HUES64 (cell line): Measurements from ENCODE around the gene EPHA1.

Experiments used
- H3K27ac ChIP-seq: 2 replicates; pipeline ENCODE4 v1.7.0; 2013; ENCODE audit warnings: low read depth, low read length, inconsistent platforms
- H3K27me3 ChIP-seq: 2 replicates; pipeline ENCODE4 v1.6.1; 2013; ENCODE audit warnings: mild to moderate bottlenecking, low read length; ENCODE audit not compliant: insufficient read depth
- H3K36me3 ChIP-seq: 2 replicates; pipeline ENCODE4 v1.6.1; 2013; ENCODE audit warnings: mild to moderate bottlenecking, low read length; ENCODE audit not compliant: insufficient read depth
- H3K4me1 ChIP-seq: 2 replicates; pipeline ENCODE4 v1.6.1; 2013; ENCODE audit warnings: mild to moderate bottlenecking, low read length, moderate library complexity; ENCODE audit not compliant: insufficient read depth
- H3K4me3 ChIP-seq: 2 replicates; pipeline ENCODE4 v1.5.1; 2013; ENCODE audit warnings: mild to moderate bottlenecking, low read length, moderate library complexity
- H3K9ac ChIP-seq: 2 replicates; pipeline ENCODE4 v1.6.1; 2013; ENCODE audit warnings: mild to moderate bottlenecking, low read depth, low read length
- H3K9me3 ChIP-seq: 2 replicates; pipeline ENCODE4 v1.6.1; 2013; ENCODE audit warnings: low read depth, low read length; ENCODE audit not compliant: insufficient read depth
- WGBS: fragments of 150-250, 120-280 bp; methylation state at CpG from one replicate; pipeline ENCODE4 v1.1.7; 2013; ENCODE audit warnings: missing lambda C conversion rate; 5-methylcytosine and 5-hydroxymethylcytosine counted together

The EPHA1 gene

DNA sequence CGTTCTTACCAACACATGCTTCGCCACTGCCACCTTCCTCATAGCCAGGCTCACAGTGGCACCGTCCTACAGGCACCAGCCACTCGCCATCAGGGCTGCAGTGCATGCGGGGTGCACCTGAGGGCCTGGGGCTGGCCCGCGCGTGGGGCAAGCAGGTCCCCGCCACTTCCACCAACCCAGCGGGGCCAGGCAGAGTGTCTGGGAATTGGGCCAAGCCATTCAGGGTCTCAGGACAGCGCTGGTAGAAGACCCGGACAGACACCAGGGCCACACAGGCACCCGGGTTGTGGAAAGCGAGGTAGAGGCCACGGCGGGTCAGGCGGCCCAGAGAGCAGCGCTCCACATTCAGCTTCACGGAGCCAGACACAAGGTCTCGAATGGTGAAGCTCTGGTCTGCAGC is 9.0 kb downstream of the EPHA1 start:
- H3K4me3 ChIP-seq = no peak overlapping the region
- no peaks in the 10 kb centered on the region for H3K27me3 ChIP-seq
- no peaks in the 10 kb centered on the region for H3K9me3 ChIP-seq
- H3K36me3 ChIP-seq = peaks cover 90% of the 10 kb centered on the region
- WGBS = 95% methylated on average over 20 of the region's 20 CpGs
- H3K27ac ChIP-seq = no peak overlapping the region
- no peak overlapping the region for H3K9ac ChIP-seq
- H3K4me1 ChIP-seq = 0 out of 2 replicates have a peak, but pooled peaks cover 3% of the 10 kb centered on the region

GRCh38 chr7:143399151-143399550 is 9.5 kb downstream of the EPHA1 start:
- 93% methylated on average over 8 of the region's 8 CpGs for WGBS
- peaks cover 91% of the 10 kb centered on the region for H3K36me3 ChIP-seq
- H3K4me3 ChIP-seq = no peak overlapping the region
- no peak overlapping the region for H3K27ac ChIP-seq
- no peaks in the 10 kb centered on the region for H3K9me3 ChIP-seq
- H3K27me3 ChIP-seq = no peaks in the 10 kb centered on the region
- H3K9ac ChIP-seq = no peak overlapping the region
- 0 out of 2 replicates have a peak, but pooled peaks cover 3% of the 10 kb centered on the region for H3K4me1 ChIP-seq

GRCh38 chr7:143398616-143399015 is 10.0 kb downstream of the EPHA1 start:
- WGBS = 95% methylated on average over 13 of the region's 14 CpGs

GRCh38 chr7:143397710-143398530 is 10.7 kb downstream of the EPHA1 start:
- peaks cover 99% of the 10 kb centered on the region for H3K36me3 ChIP-seq
- no peaks in the 10 kb centered on the region for H3K27me3 ChIP-seq
- H3K9me3 ChIP-seq = no peaks in the 10 kb centered on the region

More at GRCh38 chr7:143398616-143399015, 10.0 kb downstream of the EPHA1 start:
- no peaks in the 10 kb centered on the region for H3K9me3 ChIP-seq
- H3K9ac ChIP-seq = no peak overlapping the region
- no peaks in the 10 kb centered on the region for H3K4me1 ChIP-seq
- H3K4me3 ChIP-seq = no peak overlapping the region
- peaks cover 93% of the 10 kb centered on the region for H3K36me3 ChIP-seq
- no peaks in the 10 kb centered on the region for H3K27me3 ChIP-seq
- H3K27ac ChIP-seq = no peak overlapping the region

DNA sequence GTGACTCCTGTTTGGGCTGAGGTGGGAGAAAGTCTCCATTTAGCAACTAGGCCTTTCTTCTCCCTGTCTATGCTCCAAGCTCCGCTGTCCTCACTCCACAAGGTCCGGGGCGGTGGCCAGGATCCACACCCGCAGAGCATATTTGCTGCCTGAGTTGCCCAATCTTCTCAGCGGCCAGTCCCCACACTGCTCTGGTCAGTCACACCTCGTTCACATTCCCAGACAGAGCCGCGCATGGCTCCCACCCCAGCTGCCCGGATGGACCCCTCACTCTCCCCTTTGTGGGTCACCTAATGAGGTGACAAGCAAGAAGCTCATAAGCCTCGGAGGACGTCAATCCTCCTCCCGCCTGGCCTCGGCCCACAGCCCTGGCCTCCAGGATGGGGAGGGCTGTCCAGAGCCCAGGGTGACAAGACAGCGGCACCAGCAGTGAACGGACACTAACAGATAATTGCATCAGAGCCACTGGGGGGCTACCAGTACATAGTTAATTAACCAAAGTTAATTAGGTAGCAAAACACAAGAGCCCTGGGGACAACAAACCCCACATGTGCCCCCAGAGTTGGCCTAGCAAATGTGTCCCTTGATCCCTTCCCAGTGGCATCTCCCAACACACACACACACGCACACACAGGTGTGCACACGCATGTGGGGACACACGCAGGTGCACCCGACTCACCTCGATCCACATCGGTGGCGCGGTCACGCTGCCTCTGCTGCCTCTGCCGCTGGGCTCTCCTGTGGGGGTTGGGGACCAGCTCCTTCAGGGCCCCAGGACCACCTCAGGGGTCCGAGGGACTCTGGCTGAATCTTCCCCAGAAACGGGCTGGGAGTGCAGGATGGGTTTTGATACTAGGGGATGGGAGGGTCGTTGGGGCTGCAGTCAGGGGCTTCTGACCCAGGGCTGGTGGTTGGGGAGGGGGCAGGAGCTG is 11.8 kb downstream of the EPHA1 start:
- 92% methylated on average over 28 of the region's 28 CpGs for whole genome bisulfite sequencing
- Histone ChIP-seq H3K27ac (no peak overlapping the region), H3K27me3 (no peaks in the 10 kb centered on the region), H3K9me3 (no peaks in the 10 kb centered on the region), H3K4me3 (no peak overlapping the region), H3K9ac (no peak overlapping the region), H3K36me3 (peaks cover 97% of the 10 kb centered on the region), H3K4me1 (no peaks in the 10 kb centered on the region)

More at GRCh38 chr7:143397710-143398530, 10.7 kb downstream of the EPHA1 start:
- Histone ChIP-seq H3K9ac (no peak overlapping the region), H3K27ac (no peak overlapping the region), H3K4me1 (no peaks in the 10 kb centered on the region), H3K4me3 (no peak overlapping the region)
- 95% methylated on average over 16 of the region's 16 CpGs for WGBS

DNA sequence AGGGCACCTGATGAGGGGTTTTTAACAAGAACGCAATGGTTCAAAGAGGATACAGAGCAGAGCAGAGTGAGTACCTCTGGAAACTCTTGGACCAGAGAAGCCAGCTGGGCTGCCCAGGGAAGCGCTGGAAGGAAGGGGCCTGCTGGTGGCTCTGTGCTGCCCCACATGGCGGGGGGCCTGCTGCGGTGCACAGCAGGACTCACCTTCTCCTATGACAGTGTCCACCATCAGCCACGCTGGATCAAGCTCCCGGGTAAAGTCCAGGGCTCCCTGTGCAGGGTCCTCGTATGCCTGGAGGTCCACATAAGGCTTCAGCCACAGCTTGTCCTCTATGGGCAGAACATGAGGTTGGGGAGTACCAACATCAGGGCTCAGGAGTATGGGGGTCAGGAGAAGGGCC is 12.5 kb downstream of the EPHA1 start:
- WGBS = 81% methylated on average over 7 of the region's 7 CpGs
- H3K27ac ChIP-seq = no peak overlapping the region
- peaks cover 97% of the 10 kb centered on the region for H3K36me3 ChIP-seq
- H3K4me3 ChIP-seq = no peak overlapping the region
- H3K27me3 ChIP-seq = no peaks in the 10 kb centered on the region
- no peaks in the 10 kb centered on the region for H3K4me1 ChIP-seq
- H3K9me3 ChIP-seq = no peaks in the 10 kb centered on the region
- H3K9ac ChIP-seq = no peak overlapping the region

DNA sequence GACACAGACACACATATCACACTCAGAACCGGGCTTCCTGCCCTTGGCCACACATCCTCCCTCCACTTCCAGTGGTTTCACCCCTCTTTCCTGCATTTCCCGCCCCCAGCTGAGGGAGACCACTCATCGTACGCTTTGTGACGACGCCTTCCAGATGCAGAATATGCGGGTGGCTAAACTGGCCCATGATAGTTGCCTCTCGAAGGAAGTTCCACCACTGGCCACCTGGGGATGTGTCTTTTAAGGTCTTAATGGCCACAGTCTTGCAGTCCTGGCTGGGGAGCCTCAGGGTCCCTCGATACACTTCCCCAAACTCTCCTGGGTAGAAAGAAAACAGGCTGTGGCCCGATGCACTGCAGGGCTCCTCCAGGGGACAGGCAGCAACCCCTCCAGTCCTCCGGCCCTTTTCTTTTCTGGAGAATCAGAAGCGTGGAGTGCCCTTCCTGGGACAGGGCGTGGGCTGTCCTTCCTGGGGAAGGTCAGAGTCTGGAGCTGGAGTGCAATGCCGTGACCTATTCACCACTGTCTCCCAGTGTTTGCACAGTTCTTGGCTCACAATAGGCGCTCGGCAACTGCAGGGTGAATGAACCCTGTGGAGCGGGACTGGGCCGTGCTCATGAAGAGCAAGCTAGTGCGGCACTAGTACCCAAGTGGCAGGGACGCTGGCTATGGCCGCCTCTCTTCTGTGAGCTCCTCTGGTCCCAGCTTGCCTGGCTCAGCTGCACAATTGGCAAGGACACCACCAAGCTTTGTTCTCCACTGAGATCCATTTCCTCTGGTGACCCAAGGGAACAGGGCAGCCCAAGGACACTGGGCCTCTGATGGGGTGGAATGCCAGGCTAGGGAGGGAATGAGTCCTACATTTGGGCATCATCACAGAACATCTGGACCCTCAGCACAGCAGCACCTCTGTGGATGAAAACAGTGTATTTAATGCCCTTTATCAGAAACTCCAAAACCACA is 13.2 kb downstream of the EPHA1 start:
- Histone ChIP-seq H3K27ac (peak overlapping the region; percentile 25; the same call in 1 of the 2 replicates), H3K27me3 (no peaks in the 10 kb centered on the region), H3K4me1 (no peaks in the 10 kb centered on the region), H3K4me3 (no peak overlapping the region), H3K36me3 (peaks cover 97% of the 10 kb centered on the region), H3K9me3 (no peaks in the 10 kb centered on the region), H3K9ac (no peak overlapping the region)
- WGBS = 87% methylated on average over 21 of the region's 21 CpGs

DNA sequence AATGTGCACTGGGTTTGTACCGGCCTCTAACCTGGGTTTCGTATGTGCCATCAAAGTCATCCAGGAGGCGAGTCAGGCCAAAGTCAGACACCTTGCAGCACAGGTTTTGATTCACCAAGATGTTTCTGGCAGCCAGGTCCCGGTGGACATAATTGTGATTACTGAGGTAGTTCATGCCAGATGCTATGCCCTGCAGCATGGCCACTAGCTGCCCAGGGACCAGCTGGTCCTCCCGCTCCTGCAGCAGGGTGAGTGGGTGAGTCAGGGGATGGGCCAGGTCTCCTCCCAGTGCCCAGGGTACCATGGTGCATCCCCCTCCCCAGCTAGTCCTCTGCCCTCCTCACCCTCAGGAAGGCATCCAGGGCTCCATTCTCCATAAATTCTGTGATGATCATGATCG is 13.9 kb downstream of the EPHA1 start:
- WGBS = 84% methylated on average over 6 of the region's 6 CpGs
- peaks cover 97% of the 10 kb centered on the region for H3K36me3 ChIP-seq
- no peak overlapping the region for H3K4me3 ChIP-seq
- H3K9ac ChIP-seq = no peak overlapping the region
- H3K27me3 ChIP-seq = no peaks in the 10 kb centered on the region
- no peaks in the 10 kb centered on the region for H3K4me1 ChIP-seq
- no peaks in the 10 kb centered on the region for H3K9me3 ChIP-seq
- H3K27ac ChIP-seq = no peak overlapping the region

GRCh38 chr7:143394068-143394467 is 14.6 kb downstream of the EPHA1 start:
- Histone ChIP-seq H3K4me3 (no peak overlapping the region), H3K9ac (no peak overlapping the region), H3K27me3 (no peaks in the 10 kb centered on the region), H3K36me3 (peaks cover 97% of the 10 kb centered on the region), H3K9me3 (no peaks in the 10 kb centered on the region), H3K27ac (no peak overlapping the region), H3K4me1 (no peaks in the 10 kb centered on the region)
- WGBS = 98% methylated on average over 6 of the region's 6 CpGs

DNA sequence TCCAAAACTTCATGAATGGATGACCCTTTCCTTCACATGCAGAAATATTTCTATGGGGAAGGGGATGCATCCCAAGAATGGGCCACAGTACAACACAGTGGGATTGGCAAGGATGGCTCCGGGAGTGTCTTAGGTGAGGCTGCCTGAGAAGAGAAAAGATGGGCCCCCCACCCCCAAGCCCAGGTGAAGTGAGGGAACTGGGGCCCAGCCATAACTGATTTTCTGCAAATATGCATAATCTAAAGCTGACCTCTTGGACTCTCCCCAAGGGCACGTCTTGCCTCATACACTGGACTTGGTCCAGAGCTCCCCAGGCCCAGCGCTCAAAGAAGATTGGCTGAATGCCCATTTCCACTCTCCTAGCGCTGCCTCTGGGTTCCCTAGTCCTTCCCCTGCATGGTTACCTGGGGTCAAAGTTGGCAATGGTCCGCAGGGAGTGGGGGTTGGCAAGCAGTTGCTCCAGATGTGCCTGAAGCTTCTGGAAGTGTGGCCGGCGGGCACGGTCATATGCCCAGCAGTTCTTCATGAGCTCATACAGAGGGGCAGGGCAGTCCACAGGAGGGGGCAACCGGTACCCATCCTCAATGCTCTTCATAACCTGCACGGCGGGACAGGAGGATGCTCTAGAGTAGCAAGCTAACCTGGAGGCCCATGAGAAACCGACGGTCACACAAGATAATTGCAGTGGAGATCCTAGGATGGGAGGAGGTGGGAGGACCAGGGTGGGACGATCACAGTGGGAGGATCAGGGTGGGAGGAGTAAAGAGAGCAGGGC is 15.2 kb downstream of the EPHA1 start:
- Histone ChIP-seq H3K4me3 (no peak overlapping the region), H3K27ac (no peak overlapping the region; the same call in 1 of the 2 replicates), H3K9me3 (no peaks in the 10 kb centered on the region), H3K9ac (no peak overlapping the region), H3K4me1 (no peaks in the 10 kb centered on the region), H3K36me3 (peaks cover 97% of the 10 kb centered on the region), H3K27me3 (no peaks in the 10 kb centered on the region)
- 94% methylated on average over 14 of the region's 14 CpGs for WGBS
